ENCODE data around the gene MED9. TPM values are rescaled to one million over a fixed set of nuclear protein-coding genes. Genes with fewer than 3 reads are reported as not detected.
A peak's percentile ranks its signal among the peaks of the same experiment; 100 is the strongest.

MED9 gene
- total and polyA plus RNA-seq, 9 of the 15 experiments (the other 6 are each of a cell fraction or from before 2014, with no cell fraction given): 2.2 to 15.8 (median 12.7) TPM

- TF ChIP-seq CHD7 (IDR thresholded peaks at IDR 0.05; ENCODE audit: low read depth, low read length) (no peak), GATAD2B (IDR thresholded peaks at IDR 0.05; ENCODE audit: borderline replicate concordance) (no peak), ATF1 (CRISPR knock-in tag; IDR thresholded peaks at IDR 0.05) (no peak), ATF1 (tag; IDR thresholded peaks at IDR 0.05) (no peak), USF1 (CRISPR knock-in tag; IDR thresholded peaks at IDR 0.05) (peak; percentile 25; the same call in 1 of the 2 replicates), RCOR1 (IDR thresholded peaks at IDR 0.05; ENCODE audit: borderline replicate concordance in 1 of 2, low read depth in 2 of 2, low read length in 2 of 2) (no peak), NR4A1 (CRISPR knock-in tag; IDR thresholded peaks at IDR 0.05) (no peak), NR4A1 (tag; IDR thresholded peaks at IDR 0.05) (no peak), NELFE (IDR thresholded peaks at IDR 0.05; ENCODE audit: insufficient read depth, insufficient read length) (no peak), NUFIP1 (IDR thresholded peaks at IDR 0.05; ENCODE audit: partially characterized antibody) (no peak), PURB (CRISPR knock-in tag; IDR thresholded peaks at IDR 0.05; ENCODE audit: low read depth) (no peak), TEAD4 (IDR thresholded peaks at IDR 0.05; ENCODE audit: low read length) (no peak), TEAD4 (CRISPR knock-in tag; IDR thresholded peaks at IDR 0.05; ENCODE audit: borderline replicate concordance) (no peak), ZNF384 (IDR thresholded peaks at IDR 0.05; ENCODE audit: low read depth, low read length) (no peak)
These were observed 60.7 kb downstream of the MED9 start (continued) for GRCh38 chr17:17537311-17538099.

Data from K562 (cell line).